Omental fat pad (tissue), 4 donors: ENCODE measurements around the gene ITGAD. TPM values are rescaled to one million over a fixed set of nuclear protein-coding genes. Genes with fewer than 3 reads are reported as not detected.

Source experiments
- ATAC-seq: fragments of 150-250 bp; one replicate; pipeline ENCODE4 v1.9.1; 2016; ENCODE audit warnings: mild to moderate bottlenecking, moderate library complexity; ENCODE audit not compliant: low FRiP score
- DNase-seq: peaks from one replicate; pipeline ENCODE4 v3.0.0-alpha.2; 2019; ENCODE audit warnings: low spot score
- total RNA-seq, 4 donors: library from RNA; depleted of rRNA; stranded (reverse); fragments of >200 nt; gene quantifications; one replicate each; pipeline ENCODE4 v1.1.0, GENCODE V29; 2016
- TF ChIP-seq, protein P1 (sequence below), 3 donors: fragments of 450-650 bp; IDR thresholded peaks; one replicate each; pipeline ENCODE4 v1.5.1; 2016 to 2017; ENCODE audit warnings: antibody characterized with exemption in 3 of 3, mild to moderate bottlenecking in 3 of 3, moderate library complexity in 2 of 3

Gene ITGAD
- total RNA-seq, 4 donors from 2014 or later, result 0.28 to 0.47 (median 0.36) TPM; not detected in 1

DNA sequence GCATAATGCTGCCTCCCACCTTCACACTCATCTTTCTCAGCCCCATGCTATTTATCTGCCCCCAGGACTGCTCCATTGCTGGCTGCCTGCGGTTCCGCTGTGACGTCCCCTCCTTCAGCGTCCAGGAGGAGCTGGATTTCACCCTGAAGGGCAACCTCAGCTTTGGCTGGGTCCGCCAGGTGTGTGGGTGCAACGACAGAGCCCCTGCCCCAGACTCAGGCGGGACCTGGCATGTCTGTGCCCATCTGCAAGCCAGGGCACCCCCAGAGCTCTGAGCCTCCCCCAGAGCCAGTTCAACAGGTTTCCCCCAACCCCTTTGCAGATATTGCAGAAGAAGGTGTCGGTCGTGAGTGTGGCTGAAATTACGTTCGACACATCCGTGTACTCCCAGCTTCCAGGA is 12.9 kb upstream of the ITGAD start:
- DNase-seq (no peak), ATAC-seq (no peak)
- TF ChIP-seq, protein P1, sequence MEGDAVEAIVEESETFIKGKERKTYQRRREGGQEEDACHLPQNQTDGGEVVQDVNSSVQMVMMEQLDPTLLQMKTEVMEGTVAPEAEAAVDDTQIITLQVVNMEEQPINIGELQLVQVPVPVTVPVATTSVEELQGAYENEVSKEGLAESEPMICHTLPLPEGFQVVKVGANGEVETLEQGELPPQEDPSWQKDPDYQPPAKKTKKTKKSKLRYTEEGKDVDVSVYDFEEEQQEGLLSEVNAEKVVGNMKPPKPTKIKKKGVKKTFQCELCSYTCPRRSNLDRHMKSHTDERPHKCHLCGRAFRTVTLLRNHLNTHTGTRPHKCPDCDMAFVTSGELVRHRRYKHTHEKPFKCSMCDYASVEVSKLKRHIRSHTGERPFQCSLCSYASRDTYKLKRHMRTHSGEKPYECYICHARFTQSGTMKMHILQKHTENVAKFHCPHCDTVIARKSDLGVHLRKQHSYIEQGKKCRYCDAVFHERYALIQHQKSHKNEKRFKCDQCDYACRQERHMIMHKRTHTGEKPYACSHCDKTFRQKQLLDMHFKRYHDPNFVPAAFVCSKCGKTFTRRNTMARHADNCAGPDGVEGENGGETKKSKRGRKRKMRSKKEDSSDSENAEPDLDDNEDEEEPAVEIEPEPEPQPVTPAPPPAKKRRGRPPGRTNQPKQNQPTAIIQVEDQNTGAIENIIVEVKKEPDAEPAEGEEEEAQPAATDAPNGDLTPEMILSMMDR (IDR thresholded peaks at IDR 0.05), result no peak

DNA sequence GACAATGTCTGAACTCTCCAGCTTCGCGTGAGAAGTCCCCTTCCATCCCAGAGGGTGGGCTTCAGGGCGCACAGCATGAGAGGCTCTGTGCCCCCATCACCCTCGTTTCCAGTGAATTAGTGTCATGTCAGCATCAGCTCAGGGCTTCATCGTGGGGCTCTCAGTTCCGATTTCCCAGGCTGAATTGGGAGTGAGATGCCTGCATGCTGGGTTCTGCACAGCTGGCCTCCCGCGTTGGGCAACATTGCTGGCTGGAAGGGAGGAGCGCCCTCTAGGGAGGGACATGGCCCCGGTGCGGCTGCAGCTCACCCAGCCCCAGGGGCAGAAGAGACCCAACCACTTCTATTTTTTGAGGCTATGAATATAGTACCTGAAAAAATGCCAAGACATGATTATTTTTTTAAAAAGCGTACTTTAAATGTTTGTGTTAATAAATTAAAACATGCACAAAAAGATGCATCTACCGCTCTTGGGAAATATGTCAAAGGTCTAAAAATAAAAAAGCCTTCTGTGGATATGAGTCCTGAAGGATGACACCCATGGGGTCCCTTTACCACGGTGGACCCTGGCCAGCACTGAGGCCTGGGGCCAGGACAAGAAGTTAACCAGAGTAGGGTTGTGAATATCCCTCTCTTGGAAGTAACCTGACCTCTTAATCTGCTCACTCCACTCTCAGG is 10.5 kb upstream of the ITGAD start:
- DNase-seq (no peak), ATAC-seq (no peak)
- TF ChIP-seq, protein P1 (IDR thresholded peaks at IDR 0.05), result no peak

DNA sequence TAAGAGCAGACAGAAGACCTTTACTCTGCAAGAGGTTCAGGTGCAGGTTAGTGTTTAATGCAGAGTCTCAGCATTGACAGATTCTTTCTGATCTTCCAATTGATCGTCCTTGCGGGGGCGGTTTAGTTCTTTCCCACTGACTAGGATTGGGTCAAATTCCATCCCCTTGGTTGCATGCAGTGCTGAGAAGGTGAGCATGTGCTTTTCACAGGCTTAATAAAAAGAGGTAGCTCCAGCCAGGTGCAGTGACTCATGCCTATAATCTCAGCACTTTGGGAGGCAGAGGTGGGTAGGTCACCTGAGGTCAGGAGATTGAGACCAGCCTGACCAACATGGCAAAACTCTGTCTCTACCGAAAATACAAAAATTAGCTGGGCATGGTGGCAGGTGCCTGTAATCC is 7.5 kb upstream of the ITGAD start:
- ATAC-seq (no peak), DNase-seq (no peak)
- TF ChIP-seq, protein P1 (IDR thresholded peaks at IDR 0.05), result no peak

DNA sequence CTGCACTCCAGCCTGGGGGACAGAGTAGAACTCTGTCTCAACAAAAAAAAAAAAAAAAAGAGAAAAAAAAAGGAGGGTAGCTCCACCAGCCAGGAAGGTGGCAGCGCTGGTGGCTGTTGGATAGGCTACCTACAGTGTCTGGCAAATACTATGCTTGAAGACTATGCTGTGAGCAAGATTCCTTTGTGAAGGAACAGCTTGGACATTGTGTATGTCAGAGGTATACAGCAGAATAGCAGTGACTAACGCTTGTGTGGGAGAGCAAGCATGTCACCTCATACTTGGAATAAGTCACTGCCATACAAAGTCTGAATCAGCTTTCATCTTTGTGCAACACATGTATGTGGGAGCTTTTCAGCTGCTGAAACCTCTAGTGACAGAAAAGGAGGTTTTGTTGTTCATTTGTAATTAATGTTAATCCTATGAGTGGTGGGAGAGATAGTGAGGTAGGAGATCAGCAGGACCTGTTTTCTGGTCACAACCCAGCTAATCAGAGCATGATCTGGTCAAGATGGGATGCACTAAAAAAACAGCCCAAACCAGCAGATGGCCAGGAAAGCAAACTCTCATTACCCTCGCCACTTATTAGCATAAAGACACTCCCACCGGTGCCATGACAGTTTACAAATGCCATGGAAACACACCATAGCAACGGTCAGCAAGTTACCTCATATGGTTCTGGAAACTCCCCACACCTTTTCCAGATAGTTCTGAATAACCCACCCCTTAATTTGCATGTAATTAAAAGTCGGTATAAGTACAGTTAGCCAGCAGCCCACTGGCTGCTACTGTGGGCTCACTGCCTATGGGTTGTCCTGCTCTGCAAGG is 6.8 kb upstream of the ITGAD start:
- ATAC-seq (no peak), DNase-seq (no peak)
- TF ChIP-seq, protein P1 (IDR thresholded peaks at IDR 0.05), result no peak

DNA sequence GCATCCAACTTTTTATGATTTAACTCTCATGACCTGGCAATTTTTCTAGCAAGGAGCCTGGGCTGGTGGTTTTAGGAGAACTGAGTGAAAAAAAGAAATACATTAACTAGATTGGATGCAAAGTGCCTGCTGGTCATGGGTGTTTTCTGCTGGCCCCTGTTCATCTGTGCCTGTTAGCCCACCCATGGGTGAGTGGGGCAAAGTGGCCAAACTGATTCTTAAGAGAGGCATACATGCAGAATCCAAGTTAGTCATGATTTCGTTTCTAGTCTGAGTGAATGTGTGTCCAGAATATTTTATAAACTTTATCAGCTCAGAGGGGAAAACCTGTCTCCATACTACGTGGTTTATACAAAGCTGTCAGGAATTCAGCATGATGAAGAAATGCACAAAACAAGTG is 4.6 kb upstream of the ITGAD start:
- TF ChIP-seq, protein P1 (IDR thresholded peaks at IDR 0.05), result no peak
- DNase-seq (no peak), ATAC-seq (no peak)

DNA sequence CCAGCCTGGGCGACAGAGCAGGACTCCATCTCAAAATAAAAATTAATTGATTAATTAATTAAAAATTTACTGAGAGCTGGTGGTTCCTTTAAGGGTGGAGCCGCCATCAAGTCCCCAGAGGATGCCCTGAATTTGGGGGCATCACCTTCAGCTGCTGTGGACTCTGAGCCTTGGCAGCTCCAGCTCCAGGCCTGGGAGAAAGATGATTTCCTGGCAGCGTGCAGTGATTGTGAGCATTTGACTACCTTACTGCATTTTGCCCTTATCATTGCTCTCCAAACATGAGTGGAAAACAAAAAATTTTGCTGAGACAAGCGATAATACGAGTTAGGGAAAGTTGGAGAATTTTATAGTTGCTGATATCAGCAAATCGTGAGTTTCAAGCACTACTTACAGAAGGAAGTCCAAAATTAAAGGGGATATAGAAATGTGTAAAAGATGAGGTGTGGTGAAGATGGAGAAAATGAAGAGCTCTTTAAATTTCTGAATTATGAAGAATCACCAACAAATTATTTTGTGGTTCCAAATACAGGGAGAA is 2.6 kb upstream of the ITGAD start:
- TF ChIP-seq, protein P1 (IDR thresholded peaks at IDR 0.05), result no peak
- no peak for DNase-seq
- ATAC-seq, result no peak
